ENCODE results near the gene GCH1.

GRCh38 chr14:54909817-54910558, 7.4 kb upstream of the GCH1 start:
- TF ChIP-seq GATA2 (IDR thresholded peaks at IDR 0.05; ENCODE audit: low read depth, low read length), result no peak
- TF ChIP-seq GATA3 (IDR thresholded peaks at IDR 0.05; ENCODE audit: low read depth, low read length), result no peak
